Activated CD8-positive, alpha-beta memory T cell treated with anti-CD3 and anti-CD28 coated beads for 1 hour (primary cell): ENCODE measurements around the gene SERPINE2.

Experiments used
- DNase-seq, 2 donors: peaks; one replicate each; pipeline ENCODE4 v3.0.0-alpha.2; 2020; ENCODE audit warnings: low read depth in 1 of 2; ENCODE audit errors: extremely low read depth in 1 of 2

The SERPINE2 gene

DNA sequence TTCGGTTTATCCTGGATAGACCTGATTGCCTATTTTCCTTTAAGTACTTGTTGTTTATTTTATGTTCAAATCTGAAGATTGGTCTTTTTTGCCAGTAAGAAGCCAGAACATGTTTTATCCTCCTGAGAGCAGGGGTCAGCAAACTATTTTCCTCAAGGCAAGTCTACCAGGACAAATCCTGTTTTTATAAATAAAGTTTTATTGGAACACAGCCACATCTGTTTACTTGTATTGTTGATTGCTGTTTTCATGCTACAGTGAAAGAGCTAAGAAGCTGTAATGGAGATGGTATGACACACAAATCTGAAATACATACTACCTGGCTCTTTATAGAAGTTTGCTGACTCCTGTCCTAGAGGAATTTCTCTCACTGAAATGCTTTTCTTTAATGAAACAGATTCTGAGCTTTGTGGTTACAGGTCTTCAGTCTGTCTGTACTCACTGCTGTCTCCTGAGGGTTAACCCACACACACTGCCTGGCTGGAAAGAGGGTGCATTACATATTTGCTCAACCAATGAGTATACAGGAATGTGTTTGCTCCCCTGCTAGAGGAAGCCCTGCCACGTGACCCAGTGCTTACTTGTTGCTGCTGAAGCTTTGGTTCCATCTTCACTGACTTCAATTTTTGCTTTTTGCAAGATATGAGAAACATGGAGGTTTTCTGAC lies 59.2 kb downstream of the SERPINE2 start:
- DNase-seq = no peak

DNA sequence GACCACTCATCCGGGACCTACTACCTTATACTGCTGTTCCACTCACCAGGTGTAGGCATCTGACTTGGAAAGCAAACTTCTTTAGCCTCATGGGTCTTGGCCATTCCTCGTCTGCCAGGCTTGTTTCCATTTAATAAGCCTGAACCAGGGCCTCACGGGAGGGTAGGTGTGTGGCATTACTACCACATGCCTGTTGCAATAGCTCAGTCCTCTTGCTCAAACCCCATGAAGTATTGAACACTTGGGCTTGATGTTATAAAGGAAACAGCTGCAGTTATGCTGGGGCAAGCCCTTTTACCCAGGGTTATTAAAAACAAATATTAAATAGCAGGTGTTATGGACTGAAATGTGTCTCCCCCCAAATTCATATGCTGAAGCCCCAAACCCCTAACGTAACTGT lies 60.6 kb downstream of the SERPINE2 start:
- DNase-seq = no peak

DNA sequence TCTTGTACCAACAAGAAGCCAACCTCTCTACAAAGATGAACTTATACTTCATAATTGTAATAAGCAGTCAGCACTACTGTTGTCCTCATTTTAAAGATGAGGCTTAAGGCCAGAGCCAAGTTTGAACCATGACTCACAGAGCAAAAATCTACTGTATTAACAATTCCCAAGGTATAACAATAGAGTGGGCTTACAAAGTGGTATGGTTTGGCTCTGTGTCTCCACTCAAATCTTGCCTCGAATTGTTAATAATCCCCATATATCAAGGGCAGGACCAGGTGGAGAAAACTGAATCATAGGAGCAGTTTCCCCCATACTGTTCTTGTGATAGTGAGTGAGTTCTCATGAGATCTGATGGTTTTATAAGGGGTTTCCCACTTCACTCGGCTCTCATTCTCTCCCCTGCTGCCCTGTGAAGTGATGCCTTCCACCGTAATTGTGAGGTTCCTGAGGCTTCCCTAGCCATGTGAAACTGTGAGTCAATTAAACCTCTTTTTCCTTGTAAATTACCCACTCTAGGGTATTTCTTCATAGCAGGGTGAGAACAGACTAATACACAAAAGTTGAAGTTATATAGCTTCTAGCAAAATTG lies 62.4 kb downstream of the SERPINE2 start:
- no peak for DNase-seq

DNA sequence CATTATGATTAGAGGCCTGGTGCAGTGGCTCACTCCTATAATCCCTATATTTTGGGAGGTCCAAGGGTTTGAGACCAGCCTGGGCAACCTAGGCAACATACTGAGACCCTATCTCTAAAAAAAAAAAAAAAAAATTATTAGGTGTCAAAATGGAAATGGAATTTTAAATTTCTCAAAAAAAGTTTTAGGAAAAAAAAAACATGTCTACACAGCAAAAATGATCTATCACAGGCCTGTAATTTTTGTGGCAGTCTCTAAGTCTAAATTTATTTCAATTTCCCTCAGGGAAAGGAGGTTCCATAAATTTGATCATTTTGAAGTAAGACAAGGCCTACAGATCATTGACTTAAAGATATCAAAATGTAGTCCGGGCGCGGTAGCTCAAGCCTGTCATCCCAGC lies 65.5 kb downstream of the SERPINE2 start:
- DNase-seq = no peak

DNA sequence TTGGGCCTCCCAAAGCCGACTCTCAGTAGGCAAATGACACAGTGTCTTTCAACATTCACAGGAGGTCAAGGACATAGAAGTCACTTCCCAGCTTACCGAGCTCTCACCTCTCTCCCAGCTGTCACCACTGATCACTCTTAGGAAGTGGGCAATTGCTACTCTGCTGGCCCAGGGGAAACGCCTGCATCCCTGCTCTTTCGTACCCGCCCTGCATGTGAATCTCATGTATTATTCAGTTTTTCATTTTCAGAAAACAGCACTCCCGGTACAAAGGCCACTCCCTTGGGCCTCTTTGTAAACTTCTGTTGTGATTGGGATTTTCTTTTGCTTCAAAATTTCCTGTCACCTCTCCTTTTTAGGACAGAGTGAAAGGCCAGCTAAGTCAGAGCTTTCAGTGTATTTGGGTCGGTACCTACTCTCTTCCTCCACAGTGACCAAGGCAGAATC lies 66.4 kb downstream of the SERPINE2 start:
- DNase-seq = no peak

DNA sequence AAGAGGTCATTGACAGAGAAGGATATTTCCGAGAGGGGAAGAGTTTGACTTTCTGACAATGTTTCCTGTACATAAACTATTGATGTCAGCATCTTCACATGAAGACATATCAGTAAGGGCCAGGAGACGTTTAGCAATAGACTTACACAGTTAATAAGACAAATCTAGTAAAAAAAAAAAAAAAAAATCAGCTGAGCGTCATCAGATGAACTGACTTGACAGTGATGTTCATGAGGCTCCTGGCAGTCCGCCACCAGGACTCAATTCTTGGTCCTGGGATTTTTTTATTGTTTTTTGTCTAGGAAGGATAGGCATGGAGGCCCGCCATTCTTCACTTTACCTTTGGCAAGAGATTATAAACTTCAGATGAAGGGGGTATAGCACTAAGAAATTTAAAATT lies 67.4 kb downstream of the SERPINE2 start:
- DNase-seq = no peak

DNA sequence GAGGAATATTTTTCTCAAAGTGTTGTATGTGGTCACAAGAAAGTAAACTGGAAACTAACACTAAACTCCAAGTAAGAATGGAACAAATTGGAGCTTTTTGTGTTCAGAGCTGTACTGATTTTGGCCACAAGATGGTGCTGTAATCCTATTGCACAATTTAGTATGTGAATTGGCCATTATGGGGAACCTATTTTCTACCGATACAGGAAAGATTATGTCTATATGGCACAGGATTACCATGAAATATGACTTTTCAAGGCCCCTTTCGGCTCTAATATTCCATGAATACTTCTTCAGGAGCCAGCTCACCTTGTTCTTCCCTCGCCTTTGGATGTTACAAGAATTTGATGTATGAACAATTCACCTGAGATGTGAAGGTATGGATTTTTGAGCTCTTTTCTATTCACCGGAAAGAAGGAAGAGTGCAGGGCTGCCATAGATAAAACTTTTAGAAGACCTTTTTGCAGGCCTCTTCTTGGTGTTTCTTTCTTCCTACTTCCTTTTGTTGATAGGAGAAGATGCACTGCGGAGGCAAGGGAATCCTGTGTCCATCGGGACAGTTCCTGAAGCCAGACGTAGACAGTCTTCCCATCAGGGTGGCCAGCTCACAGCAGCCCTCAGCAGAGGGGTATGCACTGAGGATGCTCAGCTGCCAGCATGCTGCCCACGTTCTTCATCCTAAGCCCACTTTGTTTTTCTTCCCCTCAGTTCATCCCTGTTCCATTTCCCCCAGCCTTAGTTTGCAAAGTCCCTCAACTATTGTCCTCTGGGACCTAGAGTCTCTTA lies 68.5 kb downstream of the SERPINE2 start:
- peak; percentile 6 to 23 for DNase-seq

DNA sequence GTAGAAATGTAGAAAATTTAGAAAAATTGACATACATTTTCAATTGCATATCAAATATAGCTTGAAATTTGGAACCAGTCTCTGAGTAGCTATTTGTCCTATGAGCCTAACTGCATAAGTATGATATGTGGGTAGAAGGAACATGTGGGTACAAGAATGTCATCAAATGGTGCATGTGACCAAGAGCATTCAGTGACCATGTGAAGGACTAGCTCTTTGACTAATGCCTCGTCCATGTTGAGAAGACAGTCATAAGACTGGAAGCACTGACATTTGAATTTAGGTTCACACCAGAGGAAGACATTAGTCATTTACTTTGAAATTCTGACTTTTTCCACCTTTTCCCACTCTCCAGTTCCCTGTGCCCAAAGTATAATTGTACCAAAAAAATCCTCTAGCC lies 69.2 kb downstream of the SERPINE2 start:
- no peak for DNase-seq

DNA sequence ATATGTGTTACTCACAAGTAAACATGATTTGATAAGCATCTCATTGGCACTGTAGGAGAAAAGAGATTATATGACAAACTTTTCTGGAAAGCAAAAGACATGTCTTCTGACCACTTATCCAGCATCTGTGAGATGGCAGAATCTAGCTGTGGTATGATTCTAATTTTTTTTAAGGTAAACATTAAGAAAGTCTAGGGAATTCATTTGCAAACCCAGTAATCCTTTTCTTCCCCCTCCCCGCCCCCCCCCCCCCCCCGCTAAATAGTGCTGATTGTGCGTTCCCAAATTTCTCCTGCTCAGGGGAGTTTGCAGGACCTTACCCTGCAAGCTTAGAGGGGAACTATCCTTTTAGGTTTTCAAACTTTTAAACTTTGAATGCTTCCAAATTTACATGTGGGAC lies 69.8 kb downstream of the SERPINE2 start:
- no peak for DNase-seq

DNA sequence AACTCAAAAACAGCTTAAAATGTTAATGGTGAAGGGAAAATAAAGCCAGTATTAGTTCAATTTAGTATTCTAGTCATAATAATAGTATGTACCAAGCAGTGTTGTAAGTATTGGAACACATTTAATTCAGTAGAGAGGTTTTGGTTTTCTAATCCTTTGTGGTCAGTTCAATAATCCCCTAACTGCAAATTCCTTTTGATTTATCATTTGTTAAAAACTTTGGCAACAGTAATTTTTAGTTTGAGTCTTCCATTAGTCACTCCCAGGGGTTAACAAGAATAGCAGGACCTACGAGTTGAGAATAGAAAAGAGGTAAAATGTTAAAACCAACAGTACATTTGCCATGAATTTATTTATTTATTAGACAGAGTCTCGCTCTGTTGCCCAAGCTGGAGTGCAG lies 71.1 kb downstream of the SERPINE2 start:
- no peak for DNase-seq

DNA sequence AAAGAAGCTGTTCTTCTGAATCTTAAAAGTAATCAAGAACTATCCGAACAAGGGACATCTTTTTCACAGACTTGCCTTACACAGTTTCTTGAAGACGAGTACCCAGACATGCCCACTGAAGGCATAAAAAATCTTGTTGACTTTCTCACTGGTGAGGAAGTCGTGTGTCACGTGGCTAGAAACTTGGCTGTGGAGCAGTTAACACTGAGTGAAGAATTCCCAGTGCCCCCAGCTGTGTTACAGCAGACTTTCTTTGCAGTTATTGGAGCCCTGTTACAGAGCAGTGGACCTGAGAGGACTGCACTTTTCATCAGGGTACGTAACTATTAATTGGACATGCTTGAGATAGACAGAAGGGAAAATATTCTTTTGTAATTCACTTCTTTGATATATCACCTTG lies 79.4 kb downstream of the SERPINE2 start:
- DNase-seq = no peak

DNA sequence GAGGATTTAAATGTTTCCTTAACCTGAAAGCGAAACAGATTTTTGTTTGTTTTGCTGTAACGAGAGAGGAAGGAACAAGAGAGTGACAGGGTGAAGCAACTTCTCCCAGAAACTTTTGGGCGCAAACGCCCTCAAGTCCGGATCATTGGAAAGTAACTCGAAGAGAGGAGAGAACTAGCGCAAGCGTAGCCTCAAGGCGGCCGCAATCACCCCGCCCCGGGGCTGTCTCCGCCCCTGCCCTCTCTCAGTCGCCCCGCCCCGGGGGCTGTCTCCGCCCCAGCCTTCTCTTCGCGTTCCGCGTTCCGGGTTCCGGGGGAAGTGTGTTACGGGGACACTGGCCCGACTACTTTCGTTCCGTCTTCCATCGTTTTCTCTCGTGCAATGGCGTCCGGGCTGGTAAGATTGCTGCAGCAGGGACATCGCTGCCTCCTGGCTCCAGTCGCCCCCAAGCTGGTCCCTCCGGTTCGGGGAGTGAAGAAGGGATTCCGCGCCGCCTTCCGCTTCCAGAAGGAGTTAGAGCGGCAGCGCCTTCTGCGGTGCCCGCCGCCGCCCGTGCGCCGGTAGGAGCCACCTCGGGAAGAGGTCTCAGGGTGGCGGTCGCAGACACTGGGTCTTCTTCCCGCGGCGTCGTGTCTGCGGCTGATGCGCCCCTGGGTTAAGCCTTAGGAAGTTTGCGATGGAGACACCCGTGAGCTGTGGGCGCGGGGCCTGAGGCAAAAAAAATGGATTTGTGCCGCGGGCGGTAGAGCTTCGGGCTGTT lies 81.8 kb downstream of the SERPINE2 start, which contains the start of gene MRPL44:
Gene MRPL44 (plus strand): TSS at position 372 of the 760 bp plus-strand sequence. CDS start 10 bp downstream, at position 382.
- peak; percentile 89 to 98 for DNase-seq

DNA sequence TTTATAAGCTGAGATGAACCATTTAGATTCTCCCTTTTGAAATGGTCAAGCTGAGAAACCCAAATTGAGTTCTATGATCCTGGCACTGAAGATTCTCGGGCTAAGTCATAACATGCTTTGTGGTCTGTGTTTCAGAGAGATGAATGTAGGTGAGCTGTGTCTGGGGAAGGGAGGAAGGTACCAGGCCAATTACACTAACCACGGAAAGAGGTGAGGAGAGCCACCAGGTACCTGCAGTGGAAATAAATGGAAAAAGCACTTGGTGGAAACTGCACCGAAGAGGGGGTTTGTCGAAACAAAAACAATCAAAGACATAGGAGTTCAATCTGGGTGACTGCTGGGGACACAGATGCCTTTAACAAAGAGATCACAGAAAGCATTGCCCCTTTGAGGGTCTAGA lies 82.8 kb downstream of the SERPINE2 start:
- DNase-seq = no peak

DNA sequence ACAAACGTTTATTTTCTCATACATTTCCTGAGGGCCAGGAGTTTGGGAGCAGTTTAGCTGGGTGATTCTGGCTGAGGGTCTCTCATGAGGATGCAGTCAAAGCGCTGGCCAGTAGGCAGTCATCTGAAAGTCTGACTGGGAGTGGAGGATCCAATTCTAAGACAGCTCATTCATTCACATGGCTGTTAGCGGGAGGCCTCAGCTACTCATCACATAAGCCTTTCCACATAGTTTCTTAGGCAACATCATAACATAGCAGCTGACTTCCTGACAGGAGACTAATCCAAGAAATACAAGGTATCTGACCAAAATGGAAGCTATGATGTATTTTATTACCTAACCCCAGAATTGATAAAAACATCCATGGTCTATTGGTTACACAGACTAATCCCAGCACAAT lies 84.7 kb downstream of the SERPINE2 start:
- DNase-seq = no peak

DNA sequence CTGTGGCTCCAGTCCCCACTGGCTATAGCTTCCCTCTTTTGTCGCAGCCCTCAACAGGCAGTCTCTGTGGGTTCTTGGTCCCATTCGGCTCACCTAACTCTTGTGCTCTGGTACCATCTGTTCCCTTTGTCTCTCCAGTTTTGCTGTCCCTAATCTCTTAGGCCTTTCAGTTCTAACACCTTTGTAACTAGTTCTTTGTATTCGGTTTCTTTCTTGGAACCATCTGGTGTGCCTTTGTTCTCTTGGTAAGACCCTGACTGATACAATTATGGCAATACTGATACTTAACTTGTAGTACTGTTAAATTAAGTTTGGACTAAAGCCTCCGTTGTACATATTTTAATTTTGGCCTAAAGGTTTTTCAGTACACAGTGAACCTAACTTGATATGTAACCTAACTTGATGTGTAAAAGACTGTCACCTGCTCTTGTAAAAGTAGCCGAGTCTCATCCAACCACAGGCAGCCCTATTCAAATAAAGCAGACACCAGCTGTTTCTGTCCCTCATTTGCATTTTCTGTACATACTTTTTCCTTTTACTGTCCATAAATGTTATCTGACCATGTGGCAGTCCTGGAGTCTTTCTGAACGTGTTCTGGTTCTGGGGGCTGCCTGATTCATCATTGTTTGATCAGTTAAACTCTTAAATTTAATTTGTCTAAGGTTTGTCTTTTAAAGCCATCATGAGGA lies 86.7 kb downstream of the SERPINE2 start:
- no peak for DNase-seq

DNA sequence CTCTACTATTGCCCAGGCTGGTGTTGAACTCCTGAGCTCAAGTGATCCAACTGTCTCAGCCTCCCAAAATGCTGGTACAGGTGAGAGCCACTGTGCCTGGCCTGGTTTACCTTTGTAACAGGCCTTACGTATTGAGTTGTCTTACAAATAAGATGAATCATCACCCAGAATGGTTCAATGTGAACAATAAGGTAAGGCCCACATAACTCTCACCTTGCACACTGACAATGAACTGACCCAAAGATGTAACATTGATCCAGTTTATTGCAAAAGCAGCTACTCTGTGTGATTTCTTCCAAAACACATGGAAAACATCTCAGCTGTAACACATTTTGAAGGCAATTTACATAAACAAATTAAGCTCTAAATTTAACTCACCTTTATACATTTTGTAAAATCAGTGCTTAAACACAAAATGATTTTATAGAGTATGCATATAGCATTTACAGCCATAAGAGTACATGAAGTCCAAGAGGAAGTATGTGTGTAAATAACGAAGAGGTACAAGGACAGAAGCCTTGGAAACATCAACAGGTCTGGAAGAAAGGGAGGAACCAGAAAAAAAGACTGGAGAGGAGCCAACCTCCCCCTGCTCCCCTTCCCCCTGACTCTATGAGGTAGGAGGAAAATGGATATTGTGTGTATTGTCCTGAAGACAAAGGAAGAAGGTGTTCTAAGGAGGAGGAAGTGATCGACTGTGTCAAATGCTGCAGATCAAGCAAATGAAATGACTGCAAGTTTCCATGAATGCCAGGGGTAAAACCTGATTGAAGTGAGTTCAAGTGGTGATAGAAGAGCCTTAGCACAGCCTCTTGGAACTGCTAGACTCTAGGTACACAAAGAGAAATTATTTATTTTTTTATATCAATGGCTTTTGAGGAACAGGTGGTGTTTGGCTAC lies 88.4 kb downstream of the SERPINE2 start:
- no peak for DNase-seq

DNA sequence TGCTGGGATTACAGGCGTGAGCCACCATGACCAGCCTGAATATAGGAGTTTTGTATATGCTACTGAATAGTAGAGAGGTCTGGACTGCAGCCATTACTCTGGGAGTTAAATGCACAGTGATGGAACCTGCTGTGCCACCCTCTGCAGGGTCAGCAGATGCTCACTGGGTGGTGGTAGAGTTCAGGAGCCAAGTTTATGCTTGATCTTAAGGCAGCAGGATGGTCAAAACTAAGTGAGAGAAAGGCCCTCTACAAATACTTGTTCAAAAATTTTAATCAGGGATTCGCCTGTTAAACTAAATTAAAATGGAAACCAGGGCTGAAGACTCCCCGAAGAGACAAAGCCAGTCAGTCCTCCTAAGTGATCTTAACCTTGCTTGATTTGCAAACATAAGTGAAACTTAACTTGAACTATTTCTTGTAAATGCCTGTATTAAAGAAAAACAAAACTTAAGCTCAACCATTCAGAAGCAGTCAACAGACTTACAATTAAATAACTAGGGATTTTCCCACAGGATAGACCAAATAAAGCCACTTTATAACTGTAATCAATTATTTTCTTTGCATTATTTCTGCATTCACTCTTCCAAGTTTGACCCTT lies 89.7 kb downstream of the SERPINE2 start:
- DNase-seq = no peak

DNA sequence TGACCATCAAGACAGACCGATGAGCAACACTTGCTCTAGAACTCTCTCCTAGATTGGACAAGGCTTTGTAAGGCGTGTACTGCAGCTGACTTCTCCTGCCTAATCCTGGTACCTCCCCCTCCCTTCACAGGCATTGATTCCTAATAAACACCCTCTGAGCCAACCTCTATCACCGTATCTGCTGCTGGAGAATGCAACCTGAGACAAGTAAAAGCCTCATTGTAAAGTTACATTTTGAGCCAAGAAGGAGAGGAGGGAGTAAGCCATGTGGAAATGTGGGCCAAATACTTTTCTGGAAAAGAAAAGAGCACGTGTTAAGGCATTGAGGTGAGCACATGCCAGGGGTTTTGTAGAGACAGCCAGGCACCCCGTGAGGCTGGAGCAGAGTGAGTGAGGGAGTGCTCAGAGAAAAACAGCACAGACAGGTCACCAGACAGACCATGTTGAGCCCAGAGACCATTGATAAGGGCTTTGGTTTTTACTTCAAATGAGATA lies 91.3 kb downstream of the SERPINE2 start:
- DNase-seq = no peak

DNA sequence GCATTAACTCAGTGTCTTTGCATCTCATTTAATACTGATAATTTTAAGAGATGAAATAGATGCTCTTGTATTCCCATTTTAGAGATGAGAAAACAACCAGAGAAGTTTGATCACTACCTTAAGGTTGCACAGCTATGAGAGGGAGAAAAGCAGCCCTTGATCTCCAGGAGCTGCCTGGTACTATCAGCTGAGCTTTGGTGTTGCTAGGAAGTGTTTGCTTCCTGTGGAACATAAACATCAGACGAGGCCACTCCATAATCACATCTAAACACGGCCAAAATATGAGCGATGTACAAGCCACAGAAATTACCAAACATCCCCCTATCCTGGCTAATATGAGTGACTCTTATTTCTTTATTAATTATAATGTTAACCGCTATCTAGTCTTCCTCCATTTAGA lies 93.3 kb downstream of the SERPINE2 start:
- DNase-seq = no peak
